ENCODE measurements around the gene DNAJC27.

DNA sequence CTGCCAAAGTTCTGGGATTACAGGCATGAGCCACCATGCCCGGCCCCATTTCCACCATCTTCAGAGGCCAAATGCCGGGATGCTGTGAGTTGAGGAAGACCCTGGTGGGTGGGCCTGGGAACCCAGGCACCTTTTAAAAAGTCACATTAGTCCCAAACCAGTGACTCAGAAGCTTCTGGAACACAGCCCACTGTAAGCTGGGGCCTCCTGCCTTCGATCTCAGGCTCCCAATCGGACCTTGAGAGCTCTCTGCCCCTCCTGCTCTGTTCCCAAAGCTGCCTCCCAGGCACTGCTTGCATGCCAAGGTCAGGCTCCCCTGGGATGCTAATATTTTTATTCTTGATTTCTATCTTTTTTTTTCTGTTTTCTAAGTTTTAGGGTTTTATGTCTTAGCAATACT, 56.0 kb downstream of the DNAJC27 start:
- TF ChIP-seq CTCF (conservative IDR thresholded peaks at IDR 0.05; ENCODE audit: low read depth, low read length) (no peak), EZH2phosphoT487 (IDR thresholded peaks at IDR 0.05; ENCODE audit: borderline replicate concordance, low read length) (no peak)

All from PC-3 (cell line).